ENCODE measurements around the gene FYCO1. TPM values are rescaled to one million over a fixed set of nuclear protein-coding genes. Genes with fewer than 3 reads are reported as not detected.

FYCO1 gene
- total and polyA plus RNA-seq, 10 of the 15 experiments (the other 5 are each of a cell fraction or from before 2014, with no cell fraction given), result 1.5 to 8.4 (median 6.5) TPM

DNA sequence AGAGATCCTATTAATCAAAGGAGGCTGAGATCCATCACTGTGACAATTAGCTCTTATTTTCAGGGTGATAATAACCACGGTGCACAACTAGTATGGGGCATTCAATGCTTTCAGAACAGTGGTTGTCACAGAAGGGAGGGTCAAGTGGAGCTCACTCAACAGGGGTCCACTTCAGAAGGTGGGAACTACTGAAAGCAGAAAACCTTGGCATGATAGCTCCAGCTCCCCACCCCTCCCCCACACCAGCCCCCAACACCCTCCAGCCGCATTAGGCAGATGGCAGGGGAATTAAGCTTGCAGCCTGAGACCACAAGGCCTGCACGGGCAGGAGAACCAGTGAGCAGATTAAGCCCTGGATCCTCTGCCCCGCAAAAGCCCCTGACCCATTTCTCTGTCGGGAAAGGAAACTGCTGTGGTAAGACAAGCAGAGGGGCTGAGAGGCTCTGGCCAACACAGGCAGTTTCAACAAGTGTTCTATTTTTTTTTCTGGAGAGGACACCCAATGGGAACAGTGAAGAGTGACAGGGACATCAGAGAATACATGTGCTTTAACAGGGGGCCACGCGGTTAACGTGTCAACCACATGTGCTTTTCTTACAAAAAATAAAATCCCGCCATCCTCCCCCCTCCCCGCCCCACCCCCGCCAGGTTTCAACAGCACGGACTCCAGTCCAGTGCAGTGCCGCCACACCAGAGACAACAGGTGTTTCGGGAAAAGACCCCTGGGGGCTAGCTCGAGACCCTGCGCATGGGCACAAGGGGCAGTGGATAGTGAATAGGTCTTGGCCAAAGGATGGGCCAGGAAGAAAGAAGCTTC, 997 bp downstream of the FYCO1 start (continued):
- TF ChIP-seq ZNF384 (IDR thresholded peaks at IDR 0.05; ENCODE audit: borderline replicate concordance, low read depth, low read length), result peak; percentile 87
- peak; percentile 49 to 62; a peak in 2 of 4 replicates for TF ChIP-seq BHLHE40 (IDR thresholded peaks at IDR 0.05; ENCODE audit: borderline replicate concordance in 1 of 2, low read depth in 2 of 2, low read length in 1 of 2)
- no peak for TF ChIP-seq IRF4 (IDR thresholded peaks at IDR 0.05; ENCODE audit: low read depth, low read length)
- TF ChIP-seq, protein P1, sequence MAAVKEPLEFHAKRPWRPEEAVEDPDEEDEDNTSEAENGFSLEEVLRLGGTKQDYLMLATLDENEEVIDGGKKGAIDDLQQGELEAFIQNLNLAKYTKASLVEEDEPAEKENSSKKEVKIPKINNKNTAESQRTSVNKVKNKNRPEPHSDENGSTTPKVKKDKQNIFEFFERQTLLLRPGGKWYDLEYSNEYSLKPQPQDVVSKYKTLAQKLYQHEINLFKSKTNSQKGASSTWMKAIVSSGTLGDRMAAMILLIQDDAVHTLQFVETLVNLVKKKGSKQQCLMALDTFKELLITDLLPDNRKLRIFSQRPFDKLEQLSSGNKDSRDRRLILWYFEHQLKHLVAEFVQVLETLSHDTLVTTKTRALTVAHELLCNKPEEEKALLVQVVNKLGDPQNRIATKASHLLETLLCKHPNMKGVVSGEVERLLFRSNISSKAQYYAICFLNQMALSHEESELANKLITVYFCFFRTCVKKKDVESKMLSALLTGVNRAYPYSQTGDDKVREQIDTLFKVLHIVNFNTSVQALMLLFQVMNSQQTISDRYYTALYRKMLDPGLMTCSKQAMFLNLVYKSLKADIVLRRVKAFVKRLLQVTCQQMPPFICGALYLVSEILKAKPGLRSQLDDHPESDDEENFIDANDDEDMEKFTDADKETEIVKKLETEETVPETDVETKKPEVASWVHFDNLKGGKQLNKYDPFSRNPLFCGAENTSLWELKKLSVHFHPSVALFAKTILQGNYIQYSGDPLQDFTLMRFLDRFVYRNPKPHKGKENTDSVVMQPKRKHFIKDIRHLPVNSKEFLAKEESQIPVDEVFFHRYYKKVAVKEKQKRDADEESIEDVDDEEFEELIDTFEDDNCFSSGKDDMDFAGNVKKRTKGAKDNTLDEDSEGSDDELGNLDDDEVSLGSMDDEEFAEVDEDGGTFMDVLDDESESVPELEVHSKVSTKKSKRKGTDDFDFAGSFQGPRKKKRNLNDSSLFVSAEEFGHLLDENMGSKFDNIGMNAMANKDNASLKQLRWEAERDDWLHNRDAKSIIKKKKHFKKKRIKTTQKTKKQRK (IDR thresholded peaks at IDR 0.05; ENCODE audit: low read depth, low read length), result no peak
- no peak for TF ChIP-seq FOXK2 (IDR thresholded peaks at IDR 0.05)
- peak; percentile 76; the same call in 1 of the 2 replicates for TF ChIP-seq SIN3A (IDR thresholded peaks at IDR 0.05; ENCODE audit: low read depth, low read length)
- no peak for TF ChIP-seq RAD21 (IDR thresholded peaks at IDR 0.05; ENCODE audit: insufficient read depth, low read depth, low read length)
- TF ChIP-seq, protein P2, sequence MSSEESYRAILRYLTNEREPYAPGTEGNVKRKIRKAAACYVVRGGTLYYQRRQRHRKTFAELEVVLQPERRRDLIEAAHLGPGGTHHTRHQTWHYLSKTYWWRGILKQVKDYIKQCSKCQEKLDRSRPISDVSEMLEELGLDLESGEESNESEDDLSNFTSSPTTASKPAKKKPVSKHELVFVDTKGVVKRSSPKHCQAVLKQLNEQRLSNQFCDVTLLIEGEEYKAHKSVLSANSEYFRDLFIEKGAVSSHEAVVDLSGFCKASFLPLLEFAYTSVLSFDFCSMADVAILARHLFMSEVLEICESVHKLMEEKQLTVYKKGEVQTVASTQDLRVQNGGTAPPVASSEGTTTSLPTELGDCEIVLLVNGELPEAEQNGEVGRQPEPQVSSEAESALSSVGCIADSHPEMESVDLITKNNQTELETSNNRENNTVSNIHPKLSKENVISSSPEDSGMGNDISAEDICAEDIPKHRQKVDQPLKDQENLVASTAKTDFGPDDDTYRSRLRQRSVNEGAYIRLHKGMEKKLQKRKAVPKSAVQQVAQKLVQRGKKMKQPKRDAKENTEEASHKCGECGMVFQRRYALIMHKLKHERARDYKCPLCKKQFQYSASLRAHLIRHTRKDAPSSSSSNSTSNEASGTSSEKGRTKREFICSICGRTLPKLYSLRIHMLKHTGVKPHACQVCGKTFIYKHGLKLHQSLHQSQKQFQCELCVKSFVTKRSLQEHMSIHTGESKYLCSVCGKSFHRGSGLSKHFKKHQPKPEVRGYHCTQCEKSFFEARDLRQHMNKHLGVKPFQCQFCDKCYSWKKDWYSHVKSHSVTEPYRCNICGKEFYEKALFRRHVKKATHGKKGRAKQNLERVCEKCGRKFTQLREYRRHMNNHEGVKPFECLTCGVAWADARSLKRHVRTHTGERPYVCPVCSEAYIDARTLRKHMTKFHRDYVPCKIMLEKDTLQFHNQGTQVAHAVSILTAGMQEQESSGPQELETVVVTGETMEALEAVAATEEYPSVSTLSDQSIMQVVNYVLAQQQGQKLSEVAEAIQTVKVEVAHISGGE (CRISPR knock-in tag; IDR thresholded peaks at IDR 0.05), result no peak
- no peak for TF ChIP-seq TBL1XR1 (IDR thresholded peaks at IDR 0.05; ENCODE audit: low read depth, low read length)
- no peak for TF ChIP-seq TCF12 (IDR thresholded peaks at IDR 0.05; ENCODE audit: low read depth, low read length)
- TF ChIP-seq, protein P3, sequence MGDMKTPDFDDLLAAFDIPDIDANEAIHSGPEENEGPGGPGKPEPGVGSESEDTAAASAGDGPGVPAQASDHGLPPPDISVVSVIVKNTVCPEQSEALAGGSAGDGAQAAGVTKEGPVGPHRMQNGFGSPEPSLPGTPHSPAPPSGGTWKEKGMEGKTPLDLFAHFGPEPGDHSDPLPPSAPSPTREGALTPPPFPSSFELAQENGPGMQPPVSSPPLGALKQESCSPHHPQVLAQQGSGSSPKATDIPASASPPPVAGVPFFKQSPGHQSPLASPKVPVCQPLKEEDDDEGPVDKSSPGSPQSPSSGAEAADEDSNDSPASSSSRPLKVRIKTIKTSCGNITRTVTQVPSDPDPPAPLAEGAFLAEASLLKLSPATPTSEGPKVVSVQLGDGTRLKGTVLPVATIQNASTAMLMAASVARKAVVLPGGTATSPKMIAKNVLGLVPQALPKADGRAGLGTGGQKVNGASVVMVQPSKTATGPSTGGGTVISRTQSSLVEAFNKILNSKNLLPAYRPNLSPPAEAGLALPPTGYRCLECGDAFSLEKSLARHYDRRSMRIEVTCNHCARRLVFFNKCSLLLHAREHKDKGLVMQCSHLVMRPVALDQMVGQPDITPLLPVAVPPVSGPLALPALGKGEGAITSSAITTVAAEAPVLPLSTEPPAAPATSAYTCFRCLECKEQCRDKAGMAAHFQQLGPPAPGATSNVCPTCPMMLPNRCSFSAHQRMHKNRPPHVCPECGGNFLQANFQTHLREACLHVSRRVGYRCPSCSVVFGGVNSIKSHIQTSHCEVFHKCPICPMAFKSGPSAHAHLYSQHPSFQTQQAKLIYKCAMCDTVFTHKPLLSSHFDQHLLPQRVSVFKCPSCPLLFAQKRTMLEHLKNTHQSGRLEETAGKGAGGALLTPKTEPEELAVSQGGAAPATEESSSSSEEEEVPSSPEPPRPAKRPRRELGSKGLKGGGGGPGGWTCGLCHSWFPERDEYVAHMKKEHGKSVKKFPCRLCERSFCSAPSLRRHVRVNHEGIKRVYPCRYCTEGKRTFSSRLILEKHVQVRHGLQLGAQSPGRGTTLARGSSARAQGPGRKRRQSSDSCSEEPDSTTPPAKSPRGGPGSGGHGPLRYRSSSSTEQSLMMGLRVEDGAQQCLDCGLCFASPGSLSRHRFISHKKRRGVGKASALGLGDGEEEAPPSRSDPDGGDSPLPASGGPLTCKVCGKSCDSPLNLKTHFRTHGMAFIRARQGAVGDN (IDR thresholded peaks at IDR 0.05), result 0 out of 2 replicates have a peak, but pooled peaks have one; percentile 6
- TF ChIP-seq GABPA (IDR thresholded peaks at IDR 0.05; ENCODE audit: low read depth), result no peak

Data from GM12878 (cell line).